NCI-H1092 treated with DMSO at 0.1 percent for 48 hours (cell line): Measurements from ENCODE around the gene LEMD1.
"Not testable (repeated sequence)": the region's sequence is repeated elsewhere in the genome, so short reads cannot be mapped to it uniquely, and the experiment has no call there.

ENCODE experiments used
- DNase-seq: peaks from one replicate; lab custom pipeline; 2025; lab: John Stamatoyannopoulos, UW

LEMD1 gene

DNA sequence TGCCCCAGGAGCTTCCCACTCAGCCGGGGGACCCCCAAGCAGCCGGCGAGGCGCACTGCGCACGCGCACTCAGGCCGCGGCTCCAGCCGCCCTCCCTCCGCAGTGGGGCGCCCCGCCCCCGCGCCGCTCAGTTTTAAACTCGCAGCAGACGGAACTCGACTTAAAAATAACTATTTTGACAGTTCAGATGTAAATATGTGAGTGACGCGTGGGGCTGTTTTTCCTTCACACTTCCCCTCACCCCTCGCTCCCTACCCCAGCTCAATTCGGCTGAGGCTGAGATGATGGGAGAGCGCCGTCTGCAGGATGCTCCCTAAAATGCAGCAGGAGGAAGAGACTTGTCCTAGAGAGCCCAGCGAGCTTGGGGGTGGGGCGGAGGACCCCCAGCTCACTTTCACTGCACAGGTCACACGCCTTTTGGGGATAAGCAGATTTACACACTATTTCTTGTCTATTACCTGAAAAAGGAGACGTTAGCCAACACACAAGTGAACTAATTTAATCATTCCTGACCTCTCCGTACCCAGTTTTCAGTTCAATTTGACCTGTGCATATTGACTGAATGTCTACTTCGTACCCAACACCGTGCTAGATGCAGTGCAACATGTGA lies 8.9 kb upstream of the LEMD1 start:
- DNase-seq = peak; percentile 24

DNA sequence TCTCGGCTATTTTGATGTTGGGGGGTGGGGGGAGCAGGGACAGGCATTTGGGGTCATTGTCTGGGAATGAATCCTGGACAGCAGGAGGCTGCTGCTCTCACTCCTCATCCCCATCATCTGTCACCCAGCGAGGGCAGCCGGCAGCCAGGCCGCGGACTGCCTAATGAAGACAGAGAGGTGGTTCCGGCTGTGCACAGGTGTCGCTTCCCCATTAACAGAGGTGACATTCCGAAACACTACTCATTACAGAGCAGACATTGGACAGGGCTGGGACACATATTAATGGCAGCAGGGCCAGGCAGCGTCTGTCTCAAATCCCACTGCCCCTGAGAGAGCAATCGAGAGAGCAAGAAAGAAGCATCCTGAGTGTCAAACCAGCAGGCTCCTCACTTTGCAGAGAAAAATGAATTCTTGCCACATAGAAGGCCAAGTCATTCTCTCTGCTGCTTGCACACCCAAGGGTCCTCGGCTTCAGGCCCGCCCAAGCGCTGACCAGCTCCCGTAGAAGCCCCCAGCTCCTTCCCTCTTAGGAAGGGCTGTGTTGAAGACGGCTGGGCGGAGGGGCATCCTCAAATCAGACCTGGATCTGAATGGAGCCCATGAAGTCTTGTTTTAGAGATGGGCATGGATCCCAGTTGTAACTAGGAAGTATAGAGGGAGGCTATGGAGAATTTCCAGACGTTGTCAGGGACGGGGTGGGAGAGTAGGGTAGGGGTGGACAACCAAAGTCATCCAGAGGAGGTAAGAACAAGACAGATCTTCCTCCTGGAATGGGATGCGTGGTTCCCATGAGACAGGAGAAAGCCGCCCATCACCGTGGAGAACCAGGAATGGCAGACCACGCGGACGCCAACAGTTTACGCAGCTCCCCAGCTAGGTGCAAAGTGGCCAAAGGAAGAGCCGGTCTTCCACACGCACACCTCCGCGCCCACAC lies 8.2 kb upstream of the LEMD1 start:
- DNase-seq = no peak

DNA sequence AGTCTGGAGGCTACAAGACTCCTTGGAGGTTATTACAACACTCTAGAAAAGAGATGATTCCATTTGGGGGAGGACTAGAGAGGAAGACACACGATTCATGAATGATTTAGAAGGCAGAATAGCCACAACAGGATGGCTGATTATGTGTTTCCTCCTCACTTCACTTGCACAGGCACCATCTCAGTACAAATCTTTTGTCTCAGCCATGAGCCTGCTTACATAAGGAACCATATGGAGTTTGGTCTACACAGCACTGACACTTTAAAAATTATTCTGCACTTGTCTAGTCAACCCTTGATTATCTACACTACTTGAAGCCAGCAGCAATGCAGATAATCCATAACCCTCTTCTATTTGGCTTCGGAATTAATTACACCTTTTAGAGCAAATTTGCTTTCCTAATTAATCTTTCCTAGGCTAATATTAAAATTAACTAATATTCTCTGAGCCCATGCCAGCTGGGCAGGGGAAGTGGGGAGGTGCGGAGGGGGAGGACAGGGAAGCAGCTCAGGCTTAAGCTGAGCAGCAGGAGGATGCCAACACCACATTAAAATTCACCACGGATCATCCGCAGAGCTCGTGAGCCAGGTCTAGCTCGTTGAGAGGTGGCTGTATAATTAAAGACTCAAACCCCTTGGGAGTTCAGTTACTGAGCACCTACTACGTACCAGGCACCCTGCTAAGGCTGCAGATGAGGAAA lies 3.2 kb upstream of the LEMD1 start:
- no peak for DNase-seq

DNA sequence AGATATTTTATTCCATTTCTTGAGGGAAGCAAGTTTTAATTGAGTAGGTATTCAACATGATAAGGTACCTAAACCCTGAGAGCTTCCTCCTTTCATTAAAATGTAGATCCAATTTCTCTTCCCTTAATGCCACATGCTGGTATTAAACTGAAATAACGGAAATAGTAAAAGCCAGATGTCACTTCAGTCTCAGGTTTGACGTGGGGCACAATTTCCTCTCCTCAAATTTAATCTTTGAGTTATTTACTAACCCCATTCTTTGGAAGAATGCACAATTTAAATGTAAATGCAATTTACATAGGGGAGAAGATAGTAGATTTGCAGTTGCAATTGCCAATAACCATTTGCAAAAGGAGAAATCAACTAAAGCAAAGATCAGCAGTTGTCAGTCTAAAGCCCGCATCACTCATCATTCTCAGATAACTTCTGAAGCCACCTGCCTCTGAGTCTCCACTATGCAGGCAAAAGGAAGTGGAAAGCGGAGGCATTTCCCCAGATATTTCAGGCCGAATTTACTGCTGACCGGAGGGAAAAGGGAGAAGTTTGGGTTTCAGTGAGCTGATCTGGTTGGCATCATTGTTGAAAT lies 2.1 kb upstream of the LEMD1 start:
- DNase-seq = no peak

DNA sequence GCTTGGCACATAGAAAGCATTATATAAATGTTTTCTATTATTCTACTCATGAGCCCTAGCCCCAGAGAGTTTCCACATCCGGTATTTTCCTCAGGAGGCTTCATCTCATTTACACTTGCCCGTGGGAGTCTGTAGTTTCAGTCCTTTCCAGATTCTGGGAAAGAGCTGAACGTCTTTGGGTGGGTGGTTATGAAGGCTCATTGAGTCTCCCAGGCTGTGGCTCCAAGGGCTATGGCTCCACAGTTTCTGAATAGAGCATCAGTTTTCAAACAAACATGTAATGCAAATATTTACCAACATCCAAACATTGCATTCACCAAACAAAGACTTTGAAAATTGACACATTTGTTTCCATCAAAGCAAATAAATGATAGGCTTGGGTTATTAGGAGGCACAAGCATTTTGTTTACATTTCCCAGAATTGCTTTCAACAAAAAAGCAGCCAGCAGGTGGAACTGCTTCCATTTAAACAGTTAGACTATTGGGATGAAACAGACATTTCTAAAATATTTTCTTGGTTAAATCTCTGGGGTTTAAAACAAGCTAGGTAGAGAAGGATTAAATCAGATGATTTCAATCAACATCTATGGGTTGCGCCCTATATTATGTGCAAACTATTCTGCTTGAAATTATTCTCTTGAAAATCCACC lies 1.3 kb upstream of the LEMD1 start:
- DNase-seq = peak; percentile 45

DNA sequence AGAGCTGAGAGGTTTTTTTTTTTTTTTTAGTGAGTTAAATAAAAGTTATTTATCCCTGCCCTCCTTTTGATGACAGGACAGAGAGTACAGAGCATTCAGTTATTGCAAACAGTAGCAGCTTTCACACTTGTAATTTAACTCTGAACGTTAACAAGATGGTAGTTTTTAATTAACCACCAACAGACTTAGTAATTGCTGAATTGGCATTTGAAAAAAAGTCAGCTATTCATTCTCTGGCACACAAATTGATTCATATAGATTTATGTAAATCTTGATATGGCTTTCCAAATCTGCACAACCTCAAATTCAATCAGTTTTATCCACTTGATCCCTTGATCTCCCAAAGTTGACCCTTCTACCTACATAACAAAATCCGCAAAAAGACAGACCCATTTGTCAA lies 918 bp downstream of the LEMD1 start:
- no peak for DNase-seq

DNA sequence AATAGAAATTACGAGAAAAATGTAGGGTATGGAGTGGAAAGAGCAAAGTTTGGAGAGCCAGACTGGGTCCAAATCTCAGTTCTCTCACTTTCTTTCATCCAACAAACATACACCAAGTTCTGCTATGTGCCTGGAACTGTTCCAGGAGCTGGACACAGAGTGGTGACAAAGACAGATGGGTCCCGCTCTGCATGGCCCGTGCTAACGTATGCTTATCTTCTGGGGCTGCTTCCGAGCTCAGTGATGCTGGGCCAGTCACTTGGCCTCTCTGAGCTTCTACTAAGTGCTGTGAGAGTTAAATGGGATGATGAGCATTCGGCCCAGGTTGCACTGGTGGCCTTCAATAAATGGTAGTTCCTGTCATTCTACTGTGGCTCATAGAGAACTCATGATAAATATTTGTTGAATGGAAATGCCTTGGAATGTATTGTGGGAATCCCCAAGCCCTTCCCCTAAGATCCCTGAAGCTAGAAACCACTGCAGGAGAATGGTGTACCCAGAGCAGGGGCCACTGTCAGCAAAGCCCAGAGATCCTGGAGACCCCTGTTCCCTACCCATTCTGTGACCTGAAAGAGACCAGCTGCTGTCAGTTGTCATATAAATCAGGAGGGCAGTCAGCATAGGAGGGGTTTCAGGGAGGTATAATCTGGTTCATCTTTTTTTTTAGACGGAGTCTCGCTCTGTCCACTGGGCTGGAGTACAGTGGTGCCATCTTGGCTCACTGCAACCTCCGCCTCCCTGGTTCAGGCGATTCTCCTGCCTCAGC lies 3.8 kb downstream of the LEMD1 start:
- no peak for DNase-seq

DNA sequence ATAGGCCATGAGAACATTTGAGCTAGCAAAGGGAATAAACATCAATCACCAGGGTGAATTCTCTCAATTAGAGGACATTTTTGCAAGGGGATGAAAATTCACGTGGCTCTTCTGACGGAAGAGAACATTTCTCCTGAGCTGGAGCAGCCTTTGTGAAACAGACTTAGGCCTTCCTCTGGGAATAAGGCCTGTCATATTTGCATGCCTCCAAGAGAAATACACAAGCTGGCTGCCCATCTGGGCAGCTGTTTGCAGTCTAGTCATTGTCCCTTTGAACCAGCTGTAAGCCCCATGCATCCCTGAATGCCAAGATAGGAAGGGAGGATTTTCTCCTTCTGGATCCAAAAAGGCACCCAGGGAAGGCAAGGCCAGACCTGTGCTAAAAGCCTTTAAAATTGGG lies 5.5 kb downstream of the LEMD1 start:
- DNase-seq = no peak

DNA sequence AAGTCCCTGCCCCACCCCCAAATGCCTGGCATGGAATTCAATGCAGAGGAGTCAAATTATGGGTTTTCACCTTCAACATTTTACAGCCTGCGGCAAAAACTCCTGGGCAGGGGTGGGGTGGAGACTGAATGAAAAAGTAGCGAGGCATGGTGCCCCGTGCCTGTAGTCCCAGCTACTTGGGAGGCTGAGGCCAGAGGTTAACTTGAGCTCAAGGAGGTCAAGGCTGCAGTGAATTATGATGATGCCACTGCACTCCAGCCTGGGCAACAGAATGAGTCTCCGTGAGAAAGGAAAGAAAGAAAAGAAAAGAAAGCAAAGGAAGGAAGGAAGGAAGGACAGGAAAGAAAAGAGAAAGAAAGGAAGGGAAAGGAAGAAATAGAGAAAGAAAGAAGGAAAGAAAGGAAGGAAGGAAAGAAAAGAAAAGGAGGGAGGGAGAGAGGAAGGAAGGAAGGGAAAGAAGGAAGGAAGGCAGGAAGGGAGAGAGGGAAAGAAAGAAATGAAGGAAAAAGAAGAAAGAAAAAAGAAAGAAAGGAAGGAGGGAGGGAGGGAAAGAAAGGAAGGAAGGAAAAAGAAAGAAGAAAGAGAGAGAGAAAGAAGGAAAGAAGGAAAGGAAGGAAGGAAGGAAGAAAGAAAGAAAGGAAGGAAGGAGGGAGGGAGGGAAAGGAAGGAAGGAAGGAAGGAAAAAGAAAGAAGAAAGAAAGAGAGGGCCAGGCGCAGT lies 11.1 kb downstream of the LEMD1 start:
- DNase-seq = no peak

DNA sequence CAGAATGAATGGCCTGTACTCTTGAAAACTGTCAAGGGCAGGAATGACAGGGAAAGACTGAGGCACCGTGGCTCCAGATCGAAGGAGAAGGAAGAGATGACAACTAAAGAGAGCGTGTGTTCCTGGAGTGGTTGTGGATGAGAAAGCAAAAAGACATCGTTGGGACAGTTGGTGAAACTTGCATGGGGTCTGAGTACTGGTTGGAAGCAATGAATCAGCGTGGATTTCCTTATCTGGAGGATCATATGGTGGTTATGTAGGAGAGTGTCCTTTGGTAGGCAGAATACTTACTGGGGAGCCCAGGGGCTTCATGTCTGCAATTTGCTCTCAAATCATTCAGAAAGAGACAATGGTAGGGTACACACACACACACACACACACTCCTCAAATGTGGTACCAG lies 13.9 kb downstream of the LEMD1 start:
- no peak for DNase-seq

DNA sequence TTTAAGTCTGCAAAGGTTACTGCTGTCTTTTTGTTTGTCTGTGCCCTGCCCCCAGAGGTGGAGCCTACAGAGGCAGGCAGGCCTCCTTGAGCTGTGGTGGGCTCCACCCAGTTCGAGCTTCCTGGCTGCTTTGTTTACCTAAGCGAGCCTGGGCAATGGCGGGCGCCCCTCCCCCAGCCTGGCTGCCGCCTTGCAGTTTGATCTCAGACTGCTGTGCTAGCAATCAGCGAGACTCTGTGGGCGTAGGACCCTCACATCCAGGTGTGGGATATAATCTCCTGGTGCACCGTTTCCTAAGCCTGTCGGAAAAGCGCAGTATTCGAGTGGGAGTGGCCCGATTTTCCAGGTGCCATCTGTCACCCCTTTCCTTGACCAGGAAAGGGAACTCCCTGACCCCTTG lies 15.6 kb downstream of the LEMD1 start:
- not testable (repeated sequence) for DNase-seq

DNA sequence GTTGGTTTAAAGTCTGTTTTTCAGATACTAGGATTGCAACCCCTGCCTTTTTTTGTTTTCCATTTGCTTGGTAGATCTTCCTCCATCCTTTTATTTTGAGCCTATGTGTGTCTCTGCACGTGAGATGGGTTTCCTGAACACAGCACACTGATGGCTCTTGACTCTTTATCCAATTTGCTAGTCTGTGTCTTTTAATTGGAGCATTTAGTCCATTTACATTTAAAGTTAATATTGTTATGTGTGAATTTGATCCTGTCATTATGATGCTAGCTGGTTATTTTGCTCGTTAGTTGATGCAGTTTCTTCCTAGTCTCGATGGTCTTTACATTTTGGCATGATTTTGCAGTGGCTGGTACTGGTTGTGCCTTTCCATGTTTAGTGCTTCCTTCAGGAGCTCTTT lies 17.4 kb downstream of the LEMD1 start:
- DNase-seq = not testable (repeated sequence)

DNA sequence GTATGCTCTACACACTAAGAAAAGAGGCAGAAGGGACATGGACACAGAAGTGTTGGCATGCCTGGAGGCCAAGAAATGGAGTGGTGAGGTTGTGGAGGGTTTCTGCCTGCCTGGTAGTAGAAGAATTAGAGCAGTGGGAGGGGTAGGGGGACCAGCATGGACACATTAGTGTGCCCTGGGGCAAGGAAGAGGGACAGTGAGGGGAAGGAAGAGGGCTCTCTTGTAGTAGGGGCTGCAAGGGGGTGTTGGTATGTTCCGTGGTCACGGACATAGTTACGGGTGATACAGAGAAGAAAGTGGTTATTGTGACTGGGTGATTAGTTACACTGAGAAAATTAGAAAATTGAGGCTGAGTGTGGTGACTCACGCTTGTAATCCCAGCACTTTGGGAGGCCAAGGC lies 23.3 kb downstream of the LEMD1 start:
- DNase-seq = no peak

DNA sequence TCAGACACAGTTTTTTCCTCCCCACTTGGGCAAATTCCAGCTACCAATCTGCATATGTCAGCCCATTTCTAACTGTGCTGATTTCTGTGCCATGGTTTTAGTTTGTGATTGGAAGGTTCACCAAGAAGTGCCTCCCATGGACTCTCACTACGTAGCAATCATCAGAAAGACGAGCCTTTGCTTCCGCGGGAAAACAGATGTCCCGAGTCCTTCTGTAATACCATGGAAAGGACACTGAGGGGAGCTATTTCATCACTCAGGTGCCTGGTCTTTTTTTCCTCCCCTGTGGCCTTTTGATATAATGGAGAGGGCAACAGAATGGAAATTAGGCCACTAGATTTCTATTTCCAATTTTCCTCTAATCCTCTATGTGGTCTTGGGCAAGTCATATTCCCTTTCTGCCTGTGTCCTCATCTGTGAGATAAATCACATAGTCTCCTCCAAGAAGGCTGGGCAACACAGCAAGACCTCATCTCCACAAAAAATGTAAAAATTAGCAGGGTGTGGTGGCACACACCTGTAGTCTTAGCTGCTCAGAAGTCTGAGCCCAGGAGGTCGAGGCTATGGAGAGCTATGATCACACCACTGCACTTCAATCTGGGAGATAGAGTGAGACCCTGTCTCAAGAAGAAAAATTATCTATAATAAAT lies 24.8 kb downstream of the LEMD1 start:
- peak; percentile 80 for DNase-seq

DNA sequence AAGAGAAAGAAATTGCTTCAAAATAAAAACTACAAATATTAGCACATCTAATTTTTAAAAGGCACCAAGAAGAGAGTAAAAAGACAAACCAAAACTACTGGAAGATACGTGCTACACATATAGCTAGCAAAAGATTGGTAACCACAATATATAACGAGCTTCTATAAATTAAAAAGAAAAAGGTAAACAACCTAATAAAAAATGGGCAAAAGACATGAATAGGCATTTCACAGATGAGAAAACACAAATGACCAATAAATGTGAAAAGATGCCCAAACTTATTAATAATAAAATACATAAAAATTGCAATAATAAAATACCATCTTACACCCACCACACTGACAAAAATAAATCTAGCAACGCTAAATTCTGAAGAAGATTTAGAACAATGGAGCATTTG lies 26.2 kb downstream of the LEMD1 start:
- DNase-seq = no peak

DNA sequence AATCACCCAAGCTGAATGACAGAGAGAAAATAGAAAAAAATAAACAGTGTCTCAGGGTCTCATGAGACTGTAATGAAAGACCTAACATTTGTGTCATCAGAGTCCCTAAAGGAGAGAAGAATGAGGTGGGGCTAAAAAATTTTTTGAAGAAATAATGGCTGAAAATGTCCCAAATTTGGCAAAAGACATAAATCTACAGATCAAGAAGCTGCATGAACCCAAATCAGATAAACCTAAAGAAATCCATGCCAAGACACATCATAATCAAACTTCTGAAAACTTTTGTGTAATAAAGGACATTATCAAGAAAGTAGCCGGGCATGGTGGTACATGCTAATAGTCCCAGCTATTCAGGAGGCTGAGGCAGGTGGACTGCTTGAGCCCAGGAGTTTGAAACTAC lies 29.2 kb downstream of the LEMD1 start:
- no peak for DNase-seq

DNA sequence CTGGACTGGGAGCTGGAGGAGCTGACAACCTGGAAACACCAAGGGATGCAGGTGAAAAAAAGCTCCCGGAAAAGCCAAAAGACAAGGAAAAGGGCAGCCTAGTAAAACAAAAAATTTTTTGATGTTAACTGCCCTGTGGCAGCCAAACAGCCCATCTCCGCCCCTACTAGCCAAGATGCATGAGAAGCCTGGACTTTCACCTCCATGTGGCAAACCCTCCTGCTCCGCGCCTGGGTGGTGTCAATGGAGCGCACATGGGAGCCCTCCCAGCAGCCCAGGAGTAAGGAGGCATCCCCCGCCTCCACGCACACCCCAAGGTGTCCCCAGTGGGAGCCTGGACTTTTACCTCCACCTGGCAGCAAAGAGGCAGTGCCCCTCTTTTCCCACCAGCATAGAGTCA lies 30.5 kb downstream of the LEMD1 start:
- DNase-seq = no peak

DNA sequence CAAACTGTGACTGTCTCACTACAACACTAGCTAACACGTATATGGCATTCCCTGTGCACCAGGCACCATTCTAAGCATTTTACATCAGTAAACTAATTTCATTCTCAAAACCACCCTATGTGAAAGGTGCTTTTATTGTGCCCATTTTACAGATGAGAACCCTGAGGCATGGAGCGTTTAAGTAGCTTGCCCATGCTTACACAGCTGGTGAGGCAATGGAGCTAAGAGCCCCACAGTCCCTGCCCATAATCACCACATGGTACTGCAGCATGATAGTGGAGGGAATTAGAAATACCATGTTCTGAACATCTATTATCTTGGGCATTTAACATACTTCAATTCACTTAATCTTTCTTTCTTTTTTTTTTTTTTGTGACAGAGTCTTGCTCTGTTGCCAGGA lies 34.0 kb downstream of the LEMD1 start:
- no peak for DNase-seq

DNA sequence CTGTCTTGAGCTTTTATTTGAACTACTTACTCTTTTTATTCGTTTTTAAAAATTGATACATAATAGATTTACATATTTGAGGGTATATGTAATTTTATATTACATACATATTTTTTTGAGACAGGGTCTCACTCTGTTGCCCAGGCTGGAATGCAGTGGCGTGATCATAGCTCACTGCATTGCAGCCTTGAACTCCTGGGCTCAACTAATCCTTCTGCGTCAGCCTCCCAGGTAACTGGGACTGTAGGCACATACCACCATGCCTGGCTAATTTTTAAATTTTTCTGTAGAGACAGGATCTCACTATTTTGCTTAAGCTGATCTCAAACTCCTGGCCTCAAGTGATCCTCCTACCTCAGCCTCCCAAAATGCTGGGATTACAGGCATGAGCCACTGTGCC lies 38.9 kb downstream of the LEMD1 start:
- DNase-seq = not testable (repeated sequence)

DNA sequence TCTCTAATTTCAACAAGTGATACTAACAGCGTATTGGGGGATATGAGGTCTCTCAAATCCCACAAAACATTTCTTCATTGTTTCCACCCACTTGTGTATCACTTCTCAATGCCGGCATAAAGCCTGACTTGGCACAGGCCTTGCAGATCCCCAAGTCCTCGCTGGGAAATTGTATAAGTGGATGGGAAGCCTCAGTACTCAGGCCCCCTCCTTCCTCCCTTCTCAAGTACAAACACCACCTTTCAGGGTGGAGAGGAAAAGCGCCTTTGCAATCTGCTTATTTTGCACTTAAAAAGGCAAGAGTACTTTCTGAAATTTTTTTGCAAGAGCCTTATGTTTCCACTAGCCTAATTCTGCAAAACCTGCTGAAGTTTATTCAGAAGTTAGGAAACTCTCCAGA lies 39.3 kb downstream of the LEMD1 start:
- DNase-seq = no peak
